HG02981 (cell line): ENCODE measurements around the gene DDX47.
"Not testable (repeated sequence)": the region's sequence is repeated elsewhere in the genome, so short reads cannot be mapped to it uniquely, and the experiment has no call there.

Experiments used
- ATAC-seq: cut with Tn5 transposase; IDR thresholded peaks from one replicate; pipeline ENCODE4 v1.9.1; 2021; ENCODE audit warnings: mild to moderate bottlenecking, moderate library complexity; ENCODE audit not compliant: unreplicated experiment

DDX47 gene

GRCh38 chr12:12820376-12820775, 7.2 kb downstream of the DDX47 start:
- ATAC-seq, result not testable (repeated sequence)

- ATAC-seq, result peak; percentile 76
Measured at GRCh38 chr12:12821975-12822374, 8.8 kb downstream of the DDX47 start.

GRCh38 chr12:12822886-12823285, 9.7 kb downstream of the DDX47 start:
- no peak for ATAC-seq

GRCh38 chr12:12823300-12823699, 10.2 kb downstream of the DDX47 start:
- ATAC-seq, result no peak

- ATAC-seq, result no peak
Measured at GRCh38 chr12:12823811-12824210, 10.7 kb downstream of the DDX47 start.

- ATAC-seq, result no peak
Measured at GRCh38 chr12:12835378-12836146, 22.4 kb downstream of the DDX47 start.

- ATAC-seq, result no peak
Measured at GRCh38 chr12:12836571-12836970, 23.4 kb downstream of the DDX47 start.

- ATAC-seq, result peak; percentile 49
Measured at GRCh38 chr12:12837025-12837812, 24.1 kb downstream of the DDX47 start.

- ATAC-seq, result no peak
Measured at GRCh38 chr12:12837813-12838153, 24.6 kb downstream of the DDX47 start.

GRCh38 chr12:12839003-12839395, 25.9 kb downstream of the DDX47 start:
- no peak for ATAC-seq

GRCh38 chr12:12839439-12839838, 26.3 kb downstream of the DDX47 start:
- not testable (repeated sequence) for ATAC-seq

GRCh38 chr12:12839873-12840579, 26.9 kb downstream of the DDX47 start:
- ATAC-seq, result no peak

- ATAC-seq, result no peak
Measured at GRCh38 chr12:12840580-12840899, 27.4 kb downstream of the DDX47 start.

GRCh38 chr12:12841428-12841827, 28.3 kb downstream of the DDX47 start:
- ATAC-seq, result not testable (repeated sequence)

- ATAC-seq, result no peak
Measured at GRCh38 chr12:12845794-12846243, 32.7 kb downstream of the DDX47 start.

GRCh38 chr12:12846780-12847179, 33.6 kb downstream of the DDX47 start:
- ATAC-seq, result not testable (repeated sequence)

GRCh38 chr12:12853435-12853834, 40.3 kb downstream of the DDX47 start:
- ATAC-seq, result no peak

GRCh38 chr12:12859690-12860089, 46.5 kb downstream of the DDX47 start:
- ATAC-seq, result no peak

- ATAC-seq, result no peak
Measured at GRCh38 chr12:12864243-12864642, 51.1 kb downstream of the DDX47 start.

- ATAC-seq, result no peak
Measured at GRCh38 chr12:12868477-12869235, 55.5 kb downstream of the DDX47 start.

GRCh38 chr12:12870465-12870864, 57.3 kb downstream of the DDX47 start:
- ATAC-seq, result no peak
